Gastrocnemius medialis (tissue), 4 donors: ENCODE data around the gene C1QA.

Experiments
- POLR2A ChIP-seq, 2 donors: fragments of 450-650 bp; IDR thresholded peaks; one replicate each; pipeline ENCODE4 v1.6.1; 2017; ENCODE audit warnings: antibody characterized with exemption in 2 of 2, mild to moderate bottlenecking in 2 of 2, moderate library complexity in 2 of 2
- TF ChIP-seq, protein P1 (sequence below), 5 experiments: fragments of 450-650 bp in 3 of 5; fragments of 200-600 bp in 2 of 5; sonication (generic) in 2 of 5; IDR thresholded peaks in 4 of 5; conservative IDR thresholded peaks in 1 of 5; 1 replicate in 4 of 5; 2 replicates in 1 of 5; pipeline ENCODE4 v1.5.1; 2016 to 2019; ENCODE audit warnings: antibody characterized with exemption in 5 of 5, mild to moderate bottlenecking in 3 of 5, moderate library complexity in 3 of 5

GRCh38 chr1:22606161-22606560 lies 30.3 kb upstream of the C1QA start:
- TF ChIP-seq POLR2A (IDR thresholded peaks at IDR 0.05): no peak
- TF ChIP-seq, protein P1, sequence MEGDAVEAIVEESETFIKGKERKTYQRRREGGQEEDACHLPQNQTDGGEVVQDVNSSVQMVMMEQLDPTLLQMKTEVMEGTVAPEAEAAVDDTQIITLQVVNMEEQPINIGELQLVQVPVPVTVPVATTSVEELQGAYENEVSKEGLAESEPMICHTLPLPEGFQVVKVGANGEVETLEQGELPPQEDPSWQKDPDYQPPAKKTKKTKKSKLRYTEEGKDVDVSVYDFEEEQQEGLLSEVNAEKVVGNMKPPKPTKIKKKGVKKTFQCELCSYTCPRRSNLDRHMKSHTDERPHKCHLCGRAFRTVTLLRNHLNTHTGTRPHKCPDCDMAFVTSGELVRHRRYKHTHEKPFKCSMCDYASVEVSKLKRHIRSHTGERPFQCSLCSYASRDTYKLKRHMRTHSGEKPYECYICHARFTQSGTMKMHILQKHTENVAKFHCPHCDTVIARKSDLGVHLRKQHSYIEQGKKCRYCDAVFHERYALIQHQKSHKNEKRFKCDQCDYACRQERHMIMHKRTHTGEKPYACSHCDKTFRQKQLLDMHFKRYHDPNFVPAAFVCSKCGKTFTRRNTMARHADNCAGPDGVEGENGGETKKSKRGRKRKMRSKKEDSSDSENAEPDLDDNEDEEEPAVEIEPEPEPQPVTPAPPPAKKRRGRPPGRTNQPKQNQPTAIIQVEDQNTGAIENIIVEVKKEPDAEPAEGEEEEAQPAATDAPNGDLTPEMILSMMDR (IDR thresholded peaks at IDR 0.05 in 4 of 5, conservative IDR thresholded peaks at IDR 0.05 in 1 of 5): no peak
